NAMALWA (cell line): ENCODE results near the gene DNAJC4.

Source experiments
- DNase-seq: peaks from one replicate; pipeline ENCODE4 v3.0.0-alpha.2; 2015; ENCODE audit warnings: low spot score

Gene DNAJC4, protein sequence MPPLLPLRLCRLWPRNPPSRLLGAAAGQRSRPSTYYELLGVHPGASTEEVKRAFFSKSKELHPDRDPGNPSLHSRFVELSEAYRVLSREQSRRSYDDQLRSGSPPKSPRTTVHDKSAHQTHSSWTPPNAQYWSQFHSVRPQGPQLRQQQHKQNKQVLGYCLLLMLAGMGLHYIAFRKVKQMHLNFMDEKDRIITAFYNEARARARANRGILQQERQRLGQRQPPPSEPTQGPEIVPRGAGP

DNA sequence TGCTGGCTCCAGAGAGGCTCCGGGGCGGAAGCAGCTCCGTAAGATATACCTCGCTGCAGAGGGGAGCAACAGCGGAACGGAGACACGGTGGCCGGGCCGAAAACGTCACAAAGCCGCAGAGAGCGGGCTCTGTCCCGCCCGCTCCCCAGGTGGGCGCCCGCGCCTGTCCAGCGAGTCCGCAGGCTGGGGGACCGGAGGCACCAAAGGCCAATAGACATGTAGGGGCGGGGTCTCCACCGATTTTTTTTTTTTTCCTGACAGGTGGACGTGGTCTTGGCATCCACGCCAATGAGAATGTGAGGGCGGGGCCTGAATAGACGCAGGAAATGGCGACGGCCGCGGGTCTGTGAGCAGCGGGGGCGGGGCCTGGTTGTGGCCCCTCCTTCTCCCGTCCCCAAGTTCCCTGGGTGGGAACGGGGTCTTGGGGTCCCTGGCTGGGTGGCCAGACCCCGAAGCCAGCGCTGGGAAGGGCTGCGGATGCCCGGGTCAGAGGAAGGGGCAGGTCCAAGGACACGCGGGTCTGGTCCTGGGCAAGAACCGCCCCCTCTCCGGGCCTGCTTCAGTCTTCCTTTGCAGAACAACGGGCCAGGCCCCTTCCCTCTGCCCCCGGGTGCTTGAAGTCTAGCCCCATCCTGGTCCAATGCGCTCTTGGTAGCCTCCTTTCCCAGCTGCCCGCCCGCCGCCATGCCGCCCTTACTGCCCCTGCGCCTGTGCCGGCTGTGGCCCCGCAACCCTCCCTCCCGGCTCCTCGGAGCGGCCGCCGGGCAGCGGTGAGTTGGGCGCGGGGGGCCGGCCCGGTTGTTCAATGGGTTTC, at the start of gene DNAJC4:
TSS of gene DNAJC4 (plus strand) at position 378 of the 814 bp plus-strand sequence. CDS start at position 685, 307 bp downstream.
- peak; percentile 95 for DNase-seq

DNA sequence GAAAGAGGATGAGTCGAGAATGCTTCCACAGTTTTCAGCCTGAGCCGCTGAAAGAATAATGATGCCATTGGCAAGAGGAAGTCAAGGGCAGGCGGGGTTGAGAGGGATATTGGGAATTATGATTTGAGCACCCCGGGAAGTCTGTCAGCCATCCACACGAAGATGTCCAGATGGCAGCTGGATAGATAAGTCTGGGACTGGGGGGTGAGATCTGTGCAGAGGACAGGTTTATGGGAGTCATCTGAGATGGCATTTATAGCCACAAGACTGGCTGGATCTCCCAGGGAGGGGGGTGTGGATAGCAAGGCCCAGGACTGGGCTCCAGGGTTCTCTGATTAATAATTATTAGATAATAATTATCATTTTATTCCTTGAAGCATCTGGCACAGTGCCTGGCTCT, 49.5 kb upstream of the DNAJC4 start:
- DNase-seq = no peak

DNA sequence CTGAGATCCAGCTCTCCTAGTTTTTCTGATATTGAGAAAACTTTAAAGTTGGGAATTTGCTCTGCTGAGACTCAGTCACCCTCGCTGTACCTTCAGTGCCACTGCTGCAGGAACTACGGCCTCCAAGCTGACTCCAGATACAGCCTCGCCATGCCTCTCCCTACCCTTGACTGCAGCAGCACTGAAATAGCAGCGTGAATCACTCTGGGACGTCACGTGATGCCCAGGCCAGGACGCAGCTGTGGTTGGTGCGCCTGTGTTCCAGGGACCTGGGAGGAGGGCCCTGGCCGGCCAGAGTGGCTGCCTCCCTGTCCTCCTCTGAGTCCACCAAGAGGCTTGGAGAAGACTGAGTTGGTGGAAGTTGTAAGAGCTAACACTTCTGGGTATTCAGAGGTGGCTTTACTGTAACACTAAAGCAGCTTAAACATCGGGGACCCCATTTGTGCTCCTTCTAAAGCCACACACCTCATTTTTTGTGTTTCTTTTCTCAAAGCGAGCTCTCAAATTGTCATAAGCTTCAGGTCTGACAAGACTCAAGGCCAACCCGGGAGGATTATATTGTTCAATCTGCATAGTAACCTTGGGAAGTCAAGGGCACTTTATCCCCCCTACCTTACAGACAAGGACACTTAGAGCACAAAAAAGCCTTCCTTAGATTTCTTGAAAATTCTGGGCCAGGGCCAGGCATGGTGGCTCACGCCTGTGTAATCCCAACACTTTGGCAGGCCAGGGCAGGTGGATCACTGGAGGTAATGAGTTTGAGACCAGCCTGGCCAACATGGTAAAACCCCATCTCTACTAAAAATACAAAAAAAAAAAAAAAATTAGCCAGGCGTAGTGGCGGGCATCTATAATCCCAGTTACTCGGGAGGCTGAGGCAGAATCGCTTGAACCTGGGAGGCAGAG, 48.6 kb upstream of the DNAJC4 start:
- peak; percentile 77 for DNase-seq

DNA sequence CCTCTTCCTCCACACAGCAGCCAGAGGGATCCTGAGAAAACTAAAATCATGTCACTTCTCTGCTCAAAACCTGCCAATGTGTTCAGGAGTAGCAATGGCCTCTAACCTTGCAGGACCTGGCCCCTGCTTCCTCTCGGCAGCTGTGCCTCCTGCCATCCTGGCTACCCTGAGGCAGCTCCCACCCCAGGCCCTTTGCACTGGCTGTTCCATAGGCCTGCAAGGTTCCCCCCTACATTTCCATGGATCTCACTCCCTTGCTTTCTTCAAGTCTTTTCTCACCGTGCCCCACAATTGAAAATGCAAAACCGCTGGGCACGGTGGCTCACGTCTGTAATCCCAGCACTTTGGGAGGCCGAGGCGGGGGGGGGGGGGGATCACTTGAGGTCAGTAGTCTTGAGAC, 46.5 kb upstream of the DNAJC4 start:
- DNase-seq = no peak

DNA sequence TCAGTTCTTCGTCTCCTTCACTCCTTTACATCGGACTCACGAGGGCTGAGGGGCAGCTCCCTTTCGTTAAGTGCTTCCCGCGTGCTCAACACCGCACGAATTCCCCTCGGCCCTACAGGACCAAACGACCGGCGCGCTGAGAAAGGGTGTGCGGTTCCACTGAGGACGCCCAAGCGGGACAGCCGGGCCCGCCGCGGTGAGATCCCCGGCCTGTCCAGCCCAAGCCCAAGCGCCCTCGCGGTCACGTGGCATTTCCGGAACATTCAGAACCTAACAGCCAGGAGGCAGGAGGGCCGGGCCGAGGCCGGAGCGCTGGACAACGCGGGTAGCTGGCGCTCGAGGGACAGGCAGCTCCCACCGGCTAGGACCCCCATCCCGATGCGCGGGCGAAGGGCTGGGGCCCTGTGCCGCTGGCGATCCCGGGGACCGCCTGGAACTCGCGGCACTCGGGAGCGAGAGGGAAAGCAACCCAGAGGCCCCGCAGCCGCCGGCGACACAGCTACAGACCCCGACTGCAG, 45.1 kb upstream of the DNAJC4 start:
- no peak for DNase-seq

DNA sequence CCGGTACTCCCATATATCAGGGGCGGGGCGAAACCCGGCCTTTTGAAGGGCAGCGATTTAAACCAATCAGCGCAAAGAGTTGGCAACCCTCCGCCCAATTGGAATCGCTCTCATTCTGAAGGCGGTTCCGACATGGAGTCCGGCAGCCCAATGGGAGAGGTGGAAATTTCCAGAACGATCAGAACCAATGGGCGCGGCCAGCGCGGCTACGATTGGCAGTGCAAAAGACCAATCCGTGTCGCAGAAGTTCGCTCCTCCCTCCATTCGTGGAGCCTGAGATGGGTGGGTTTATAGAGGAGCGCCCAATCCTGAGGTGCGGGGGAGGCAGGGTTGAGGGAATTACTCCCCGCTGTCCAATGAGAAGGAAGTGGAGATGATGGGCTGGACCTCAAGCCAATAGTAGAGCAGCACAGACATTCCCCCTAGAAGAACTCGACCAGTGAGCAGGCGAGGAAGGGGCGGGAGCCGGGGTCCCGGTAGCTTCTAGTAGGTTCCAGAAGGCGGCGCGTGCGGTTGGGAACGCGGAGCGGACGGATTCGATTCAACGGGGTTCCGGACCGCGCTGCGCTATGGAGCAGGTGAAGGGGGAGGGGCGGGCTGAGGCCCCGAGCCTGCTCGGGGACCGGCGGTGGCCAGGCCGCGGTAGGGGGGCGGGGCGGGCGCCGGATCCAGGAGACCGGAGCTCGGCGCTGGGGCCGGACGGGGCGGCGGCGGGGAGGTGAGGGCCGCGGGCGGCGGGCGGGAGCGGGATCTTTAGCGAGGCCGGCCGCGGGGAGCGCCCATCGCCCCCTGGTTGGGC, 44.5 kb upstream of the DNAJC4 start, which contains the start of gene STIP1:
TSS of gene STIP1 (plus strand) at position 479 of the 799 bp plus-strand sequence. CDS start at position 570, 91 bp downstream.
- peak; percentile 100 for DNase-seq

DNA sequence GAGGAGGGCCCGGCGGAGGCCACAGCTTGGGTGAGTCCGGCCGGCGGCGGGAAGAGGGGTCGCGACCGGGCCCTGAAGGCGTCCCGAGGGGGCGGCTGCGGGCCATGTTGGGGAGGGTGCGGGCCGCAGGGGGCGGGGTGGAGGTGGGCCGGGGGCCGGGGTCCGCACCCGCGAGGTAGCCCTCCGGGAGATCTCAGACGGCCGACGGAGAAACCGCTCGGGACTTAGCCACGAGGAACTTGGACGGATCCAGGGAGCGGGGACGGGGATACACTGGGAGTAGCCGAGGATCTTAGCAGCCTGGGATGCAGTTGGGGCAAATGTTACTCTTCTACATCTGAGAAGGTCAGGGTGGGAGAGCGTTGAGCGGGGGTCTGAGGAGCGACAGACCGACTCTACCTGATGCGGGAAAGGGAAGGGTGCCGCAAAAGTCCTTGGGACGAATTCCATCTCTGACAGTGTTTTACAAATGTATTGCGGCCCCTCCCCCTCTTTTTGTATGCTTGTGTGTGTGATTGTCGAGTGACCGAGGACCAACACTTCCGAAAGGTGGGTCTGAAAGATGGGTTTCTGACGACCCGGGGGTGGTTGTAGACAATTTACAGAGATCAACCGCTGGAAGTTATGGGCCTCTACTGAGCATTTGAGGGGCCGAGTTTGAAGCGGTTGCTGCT, 43.7 kb upstream of the DNAJC4 start:
- DNase-seq = peak; percentile 37

DNA sequence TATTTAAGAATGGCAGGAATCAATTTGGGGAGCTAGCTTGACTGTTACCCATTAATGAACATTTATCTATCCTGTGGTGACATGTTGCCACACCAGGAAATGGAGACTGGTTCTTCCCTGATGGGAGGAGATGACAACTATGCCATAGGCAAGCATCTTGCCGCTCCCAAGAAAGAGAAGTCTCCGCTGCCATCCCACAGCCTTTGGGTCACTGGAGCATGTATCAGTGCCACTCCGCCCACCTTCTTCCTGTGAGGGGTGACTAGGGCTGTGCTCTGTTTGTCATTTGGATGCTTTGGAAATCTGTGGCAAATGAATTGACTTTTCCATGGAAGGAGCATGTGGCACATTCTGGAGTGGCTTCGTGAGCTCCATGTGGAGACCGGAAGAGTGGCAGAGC, 37.9 kb upstream of the DNAJC4 start:
- DNase-seq = no peak

DNA sequence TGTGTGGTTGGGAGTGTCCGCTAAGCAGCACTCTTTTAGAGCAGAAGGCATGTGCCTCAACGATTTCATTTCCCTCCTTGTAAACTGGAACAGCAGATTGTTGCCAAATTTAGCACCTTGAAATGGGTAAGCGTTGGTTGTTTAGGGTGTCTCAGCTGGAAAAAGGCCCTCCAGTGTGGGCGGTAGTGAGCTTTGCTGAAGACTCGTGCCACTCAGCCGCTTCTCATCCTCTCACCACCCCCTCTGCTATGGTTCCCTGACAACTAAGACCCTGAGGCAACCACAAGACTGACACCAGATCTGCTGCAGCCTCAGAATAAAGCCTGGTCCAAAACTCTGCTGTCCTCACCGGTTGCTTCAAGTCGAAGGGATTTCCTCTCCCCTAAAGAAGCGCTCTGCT, 33.7 kb upstream of the DNAJC4 start:
- DNase-seq = no peak

DNA sequence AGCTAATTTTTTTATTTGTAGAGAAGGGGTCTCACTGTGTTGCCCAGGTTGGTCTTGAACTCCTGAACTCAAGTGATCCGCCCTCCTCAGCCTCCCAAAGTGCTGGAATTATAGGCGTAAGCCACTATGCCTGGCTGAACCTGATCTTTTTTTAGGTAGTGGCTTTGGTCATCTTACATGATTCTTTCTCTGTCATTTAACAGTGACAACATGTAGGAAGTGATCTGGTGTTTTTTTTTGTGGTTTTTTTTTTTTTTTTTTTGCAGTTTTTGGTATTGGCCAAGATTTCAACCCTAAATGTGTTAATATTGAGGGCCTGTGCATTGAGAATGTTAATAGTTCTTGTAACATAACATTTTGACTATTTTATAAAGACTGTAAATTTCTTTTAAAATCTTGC, 31.8 kb upstream of the DNAJC4 start:
- DNase-seq = no peak

DNA sequence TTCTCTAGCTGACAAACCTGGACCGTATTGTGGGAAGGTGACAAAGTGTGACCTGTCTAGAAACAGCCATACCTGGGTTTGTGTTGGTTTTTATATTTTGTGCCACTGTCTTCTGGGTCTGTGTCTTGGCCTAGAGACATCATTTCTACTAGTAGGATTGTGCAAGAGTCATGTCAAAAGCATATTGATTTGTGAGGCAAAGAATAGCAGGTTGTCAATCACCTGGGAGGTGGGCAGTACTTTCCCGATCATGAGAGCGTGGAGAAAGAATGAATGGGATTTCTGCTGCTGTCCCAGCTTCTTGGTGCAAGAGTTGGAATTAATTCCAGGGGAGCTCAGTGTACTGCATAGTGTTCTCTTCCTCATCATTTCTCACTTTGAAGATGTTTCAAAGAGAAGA, 28.8 kb upstream of the DNAJC4 start:
- DNase-seq = no peak

DNA sequence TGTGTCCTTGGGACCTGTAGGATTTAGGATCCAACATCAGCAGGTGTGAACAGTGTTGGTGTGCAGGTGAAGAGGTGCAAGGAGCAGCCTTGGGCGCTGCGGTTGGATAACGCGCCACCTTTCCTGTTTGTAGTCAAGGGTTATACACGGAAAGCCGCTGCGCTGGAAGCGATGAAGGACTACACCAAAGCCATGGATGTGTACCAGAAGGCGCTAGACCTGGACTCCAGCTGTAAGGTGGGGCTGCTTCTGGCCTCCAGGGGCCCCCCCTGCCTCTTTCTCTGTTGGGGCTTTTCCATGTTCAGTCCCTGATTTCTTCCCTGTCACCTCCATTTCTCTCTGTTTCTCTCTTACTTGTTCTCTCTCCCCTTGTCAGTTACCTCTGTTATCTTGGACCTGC, 27.4 kb upstream of the DNAJC4 start:
- no peak for DNase-seq

DNA sequence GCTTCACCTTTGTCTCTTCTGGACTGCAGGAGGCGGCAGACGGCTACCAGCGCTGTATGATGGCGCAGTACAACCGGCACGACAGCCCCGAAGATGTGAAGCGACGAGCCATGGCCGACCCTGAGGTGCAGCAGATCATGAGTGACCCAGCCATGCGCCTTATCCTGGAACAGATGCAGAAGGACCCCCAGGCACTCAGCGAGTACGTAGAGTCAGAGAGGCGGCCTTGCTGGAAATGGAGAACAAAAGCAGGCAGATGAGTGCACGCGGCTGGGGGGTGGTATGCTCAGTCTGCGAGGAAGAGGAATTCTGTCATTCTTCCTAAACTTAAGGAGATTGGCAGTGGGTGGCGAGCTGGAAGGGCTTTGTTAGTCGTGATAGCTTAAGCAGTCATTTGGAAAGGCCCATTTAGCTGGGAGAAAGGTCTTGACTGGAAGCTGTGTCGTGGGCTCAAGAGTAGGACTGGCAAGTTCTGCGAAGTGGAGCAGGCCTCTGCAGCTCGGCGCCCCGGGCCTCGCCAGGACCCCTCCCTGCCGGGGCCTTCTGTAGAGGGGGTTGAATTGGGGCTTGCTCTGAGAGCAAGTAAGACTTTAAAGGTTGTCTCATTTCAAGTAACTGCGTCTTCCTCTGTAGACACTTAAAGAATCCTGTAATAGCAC, 26.8 kb upstream of the DNAJC4 start:
- DNase-seq = no peak

DNA sequence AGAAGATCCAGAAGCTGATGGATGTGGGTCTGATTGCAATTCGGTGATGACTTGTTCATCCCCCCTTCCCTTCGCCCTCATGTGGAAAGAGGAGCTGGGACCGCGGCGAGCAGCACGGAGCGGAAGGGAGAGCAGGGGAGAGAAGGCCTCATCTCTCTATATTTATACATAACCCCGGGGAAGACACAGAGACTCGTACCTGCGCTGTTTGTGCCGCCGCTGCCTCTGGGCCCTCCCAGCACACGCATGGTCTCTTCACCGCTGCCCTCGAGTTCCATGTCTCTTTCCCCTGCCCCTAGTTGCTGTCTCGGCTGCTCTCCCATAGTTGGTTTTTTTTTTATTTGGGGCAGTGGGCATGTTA, 26.3 kb upstream of the DNAJC4 start:
- DNase-seq = no peak

DNA sequence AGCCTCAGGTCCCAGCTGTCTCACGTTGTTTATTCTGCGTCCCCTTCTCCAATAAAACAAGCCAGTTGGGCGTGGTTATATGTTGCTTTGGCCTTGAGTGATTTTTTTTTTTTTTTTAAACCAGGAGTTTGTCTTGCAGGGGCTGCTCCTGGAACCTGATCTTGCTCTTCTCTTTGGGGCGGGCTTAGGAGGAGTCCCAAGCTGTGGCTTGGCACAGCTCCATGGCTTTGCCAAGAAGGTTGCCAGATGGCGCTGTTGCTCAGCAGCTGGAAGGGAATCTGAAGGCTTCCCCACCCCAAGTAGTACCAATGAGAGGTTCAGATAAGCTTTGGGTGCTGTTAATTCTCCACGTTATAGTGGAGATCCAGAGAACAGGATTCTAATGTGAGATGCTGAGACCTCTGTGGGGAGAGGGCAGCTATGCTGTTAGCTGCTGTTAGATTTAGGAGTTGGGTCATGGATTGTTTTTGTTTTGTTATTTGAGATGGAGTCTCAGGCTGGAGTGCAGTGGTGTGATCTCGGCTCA, 25.8 kb upstream of the DNAJC4 start:
- peak; percentile 88 for DNase-seq

DNA sequence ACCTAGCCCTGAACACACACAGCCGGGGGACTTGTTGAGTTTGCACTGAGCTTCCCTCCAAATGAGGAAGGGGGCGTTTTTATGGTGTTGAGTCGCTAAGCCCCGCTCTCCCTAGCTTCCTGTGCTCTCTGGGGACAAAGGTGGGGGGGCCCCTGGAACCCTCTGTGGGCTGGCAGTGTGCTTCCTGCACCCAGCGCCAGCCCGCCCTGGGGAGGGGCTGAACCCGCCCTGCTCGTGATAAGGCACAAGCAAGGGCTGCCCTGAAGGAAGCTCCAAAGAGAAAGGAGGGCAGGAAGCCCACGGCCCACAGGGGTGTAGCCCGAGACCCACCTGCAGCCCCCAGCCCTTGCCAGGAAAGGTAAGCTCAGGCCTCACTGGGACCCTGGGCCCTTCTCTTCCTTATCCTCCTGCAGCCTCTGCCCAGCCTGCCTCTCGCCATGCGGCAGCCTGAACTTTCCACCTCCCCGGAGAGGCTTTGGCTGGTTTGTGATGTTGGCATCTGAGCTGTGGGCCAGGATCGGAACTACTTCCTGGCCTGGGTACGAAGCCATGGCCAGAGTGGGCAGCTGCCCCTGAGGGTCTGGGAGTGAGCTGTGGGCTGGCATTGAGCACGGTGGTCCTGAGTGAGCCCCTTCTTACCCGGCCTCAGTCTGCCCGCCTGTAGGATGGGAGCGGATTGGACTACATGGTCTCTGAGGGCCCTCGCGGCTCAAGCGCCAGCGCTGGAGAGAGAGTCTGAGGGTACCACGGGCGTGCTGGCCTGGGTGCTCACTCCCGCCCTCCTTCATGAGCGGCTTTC, 23.7 kb upstream of the DNAJC4 start, which contains the start of gene FERMT3:
TSS of gene FERMT3 (plus strand) at position 265 of the 799 bp plus-strand sequence. CDS start 644 bp downstream, outside the sequence.
- peak; percentile 71 for DNase-seq

DNA sequence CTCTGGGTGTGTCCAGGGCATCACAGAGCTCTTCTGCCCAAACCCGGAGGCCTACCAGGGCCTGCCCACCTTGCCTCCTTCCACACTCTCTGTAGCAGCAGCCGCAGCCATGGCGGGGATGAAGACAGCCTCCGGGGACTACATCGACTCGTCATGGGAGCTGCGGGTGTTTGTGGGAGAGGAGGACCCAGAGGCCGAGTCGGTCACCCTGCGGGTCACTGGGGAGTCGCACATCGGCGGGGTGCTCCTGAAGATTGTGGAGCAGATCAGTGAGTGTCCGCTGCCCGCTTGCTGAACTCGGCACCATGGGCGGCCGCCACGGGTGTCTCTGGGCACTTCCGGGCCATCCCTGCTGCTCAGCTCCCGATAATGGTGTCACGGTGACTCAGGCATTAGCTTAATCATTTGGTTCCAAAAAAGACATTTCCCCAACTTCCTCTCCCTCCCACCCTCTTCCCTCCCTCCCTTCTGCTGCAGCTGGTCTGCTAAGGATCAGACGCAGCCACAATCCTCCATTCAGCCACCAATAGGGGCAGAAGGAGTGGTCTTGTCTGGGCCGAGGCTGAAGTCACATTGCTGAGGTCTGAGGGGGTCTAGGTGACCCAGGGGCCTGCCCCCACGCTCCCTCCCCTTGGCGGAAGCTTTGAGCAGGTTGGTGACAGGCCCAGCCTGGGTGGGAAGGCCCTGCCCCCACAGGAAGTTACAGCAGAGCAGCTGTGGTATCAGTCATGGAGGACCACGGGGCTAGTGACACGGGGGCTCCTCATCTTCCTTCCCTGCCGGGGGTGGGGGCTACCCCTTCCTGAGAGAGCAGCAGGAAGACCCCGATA, 22.9 kb upstream of the DNAJC4 start:
- peak; percentile 77 for DNase-seq
